GM18870 (cell line): ENCODE results near the gene NUMA1.

Experiments
- ATAC-seq: cut with Tn5 transposase; IDR thresholded peaks from one replicate; pipeline ENCODE4 v1.9.1; 2021; ENCODE audit warnings: moderate library complexity; ENCODE audit not compliant: unreplicated experiment

The NUMA1 gene

DNA sequence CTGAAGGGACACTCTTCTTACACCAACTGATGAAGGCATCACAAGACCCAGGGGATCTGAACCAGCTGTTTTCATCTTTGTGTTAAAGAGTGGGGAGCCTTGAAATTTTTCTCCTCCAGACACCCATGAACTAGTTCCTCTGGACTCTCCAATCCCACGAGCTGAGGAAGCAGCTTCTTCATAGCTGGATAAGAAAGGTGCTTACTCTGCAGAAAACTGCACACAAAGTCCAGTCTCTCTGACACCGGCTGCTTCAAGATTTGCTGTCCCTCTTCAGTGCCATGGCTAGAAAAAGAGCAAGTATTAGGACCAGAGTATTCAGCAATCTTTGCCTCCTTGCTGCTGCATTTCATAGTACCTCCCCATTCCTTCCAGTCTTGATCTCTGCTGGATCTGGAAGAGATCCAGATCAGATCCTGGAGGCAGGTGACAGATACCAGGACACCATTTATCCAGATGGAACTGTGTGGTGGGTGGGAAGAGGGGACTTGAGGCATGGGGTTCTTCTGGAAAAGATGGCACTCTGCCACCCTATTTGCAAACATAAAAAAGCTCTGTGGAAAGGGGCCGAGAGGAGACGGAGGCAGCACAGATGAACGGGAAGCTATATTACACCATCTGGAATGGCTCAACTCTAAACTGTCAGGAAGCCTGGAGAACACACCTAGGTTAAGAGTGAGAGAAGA, 56.1 kb downstream of the NUMA1 start:
- no peak for ATAC-seq

- ATAC-seq, result no peak
Measured at GRCh38 chr11:72023335-72023734, 57.0 kb downstream of the NUMA1 start.

- ATAC-seq, result no peak
Measured at GRCh38 chr11:72018171-72018570, 62.2 kb downstream of the NUMA1 start.

DNA sequence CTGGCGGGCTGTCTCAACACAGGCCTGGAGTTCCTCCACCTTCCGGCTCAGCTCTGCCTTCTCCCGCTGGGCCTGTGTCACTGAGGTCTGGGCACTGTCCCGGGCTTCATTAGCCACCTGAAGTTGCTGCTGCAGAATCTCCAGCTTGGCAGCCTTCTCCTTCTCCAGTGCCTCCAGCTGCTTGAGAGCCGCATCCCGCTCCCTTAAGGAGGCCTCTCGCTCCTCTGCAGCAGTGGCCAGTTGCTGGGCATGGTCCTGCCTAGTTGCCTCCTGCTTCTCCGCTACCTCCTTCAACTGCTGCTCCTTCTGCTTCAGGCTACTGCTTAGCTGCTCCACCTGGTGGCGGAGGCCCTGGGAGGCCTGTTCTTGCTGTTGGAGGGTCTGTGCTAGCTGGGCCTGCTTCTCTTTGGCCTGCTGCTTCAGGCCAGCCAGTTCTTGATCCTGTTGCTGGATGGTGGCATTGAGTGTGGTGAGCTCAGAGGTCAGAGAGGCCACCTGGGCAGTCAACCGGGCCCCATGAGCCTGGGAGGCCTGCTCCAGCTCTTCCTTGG, 64.8 kb downstream of the NUMA1 start:
- ATAC-seq, result no peak

GRCh38 chr11:72014761-72015320, 65.5 kb downstream of the NUMA1 start:
- no peak for ATAC-seq

- no peak for ATAC-seq
Measured at GRCh38 chr11:72013765-72014711, 66.3 kb downstream of the NUMA1 start.

DNA sequence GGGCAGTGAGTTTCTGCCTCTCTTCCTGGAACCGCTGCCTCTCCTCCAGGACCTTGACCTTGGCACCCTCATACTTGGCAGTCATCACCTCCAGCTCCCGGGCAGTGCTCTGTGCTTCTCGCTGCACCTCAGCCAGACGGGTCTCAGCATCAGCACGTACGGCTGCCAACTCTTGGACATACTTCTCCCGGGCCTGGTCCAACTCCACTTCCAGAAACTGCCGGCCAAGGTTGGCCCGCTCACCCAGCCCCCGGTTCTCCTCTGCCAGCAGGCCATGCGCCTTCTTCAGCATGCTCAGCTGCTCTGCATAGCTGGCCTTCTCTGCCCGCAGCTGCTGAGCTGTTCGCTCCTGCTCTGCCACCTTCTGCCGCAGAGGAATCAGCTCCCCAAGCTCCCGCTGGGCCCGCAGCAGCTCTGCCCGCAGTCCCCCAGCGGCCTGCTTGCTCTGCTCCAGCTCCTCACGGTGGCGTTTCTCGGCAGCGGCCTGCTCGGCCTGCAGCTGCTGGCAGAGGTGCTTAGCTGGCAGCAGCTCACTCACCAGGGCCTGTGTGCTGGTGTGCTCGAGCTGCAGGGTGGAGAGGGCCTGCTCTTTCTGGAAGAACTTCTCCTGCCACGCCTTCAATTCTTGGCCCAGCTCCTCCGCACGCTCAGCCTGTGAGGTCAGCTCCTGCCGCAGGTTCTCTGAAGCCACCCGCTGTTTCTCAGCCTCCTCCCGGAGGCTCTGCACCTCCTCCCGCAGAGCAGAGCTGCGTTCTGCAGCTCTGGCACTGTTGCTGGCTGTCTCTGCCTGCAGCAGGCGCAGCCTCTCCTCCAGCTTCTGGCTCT, 67.2 kb downstream of the NUMA1 start:
- ATAC-seq, result no peak

DNA sequence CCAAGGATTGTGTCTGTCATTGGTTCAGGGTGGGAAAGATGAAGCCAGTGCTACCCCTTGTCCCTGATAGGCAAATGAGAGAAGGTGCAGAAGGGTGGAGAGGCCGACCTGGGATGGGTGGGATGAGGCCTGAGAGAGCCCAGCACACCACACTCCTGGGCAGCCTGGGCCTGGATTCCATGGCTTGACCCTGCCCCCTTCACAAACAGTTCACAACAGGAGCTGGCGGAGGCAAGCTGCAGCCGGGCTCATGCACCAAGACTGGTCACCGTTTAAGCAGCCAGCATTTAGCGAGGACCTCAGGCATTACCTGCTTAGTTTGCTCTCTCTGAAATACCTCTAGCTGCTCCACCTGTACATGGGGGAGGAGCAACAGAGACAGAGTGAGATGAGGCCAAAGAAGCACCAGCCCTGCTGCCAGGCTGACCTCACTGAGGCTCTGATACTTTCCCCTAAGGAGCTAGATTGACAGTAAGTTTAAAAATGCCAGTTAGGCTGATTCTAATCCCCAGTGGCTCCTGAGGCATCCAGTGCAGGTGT, 68.2 kb downstream of the NUMA1 start:
- ATAC-seq, result no peak

DNA sequence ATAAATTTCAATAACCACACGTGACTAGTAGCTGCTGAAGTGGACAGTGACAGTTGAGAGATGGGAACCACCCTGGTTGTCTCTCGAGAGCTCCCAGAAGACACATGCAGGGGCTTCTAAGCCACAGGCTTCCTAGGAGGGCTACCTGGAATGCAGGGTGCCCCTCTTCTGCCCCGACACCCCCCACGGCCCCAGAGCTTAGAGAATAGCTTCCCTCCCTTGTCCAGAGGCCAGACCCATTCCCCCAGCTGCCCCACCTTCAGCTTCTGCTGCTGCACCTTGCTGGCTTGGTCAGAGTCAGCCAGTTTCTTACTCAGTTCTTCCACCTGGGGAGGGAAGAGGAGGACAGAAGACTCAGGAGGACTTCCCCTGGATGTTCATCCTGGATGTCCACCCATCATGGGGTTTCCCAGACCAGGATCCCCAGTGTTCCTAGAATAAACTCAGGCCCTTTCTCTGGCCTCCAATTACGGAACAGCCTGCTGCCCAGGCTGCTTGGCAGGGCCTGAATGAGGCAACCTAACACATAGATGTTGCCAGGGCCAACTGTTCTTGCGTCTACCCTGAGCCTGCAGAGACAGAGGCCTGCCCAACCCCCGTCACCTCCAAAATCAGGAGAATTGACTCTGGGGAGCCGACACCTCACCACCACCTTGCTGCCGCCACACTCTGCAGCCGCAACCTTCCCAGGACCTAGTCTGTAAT, 69.7 kb downstream of the NUMA1 start:
- no peak for ATAC-seq

- ATAC-seq, result no peak
Measured at GRCh38 chr11:72009156-72009555, 71.2 kb downstream of the NUMA1 start.

- no peak for ATAC-seq
Measured at GRCh38 chr11:72008728-72009127, 71.6 kb downstream of the NUMA1 start.

DNA sequence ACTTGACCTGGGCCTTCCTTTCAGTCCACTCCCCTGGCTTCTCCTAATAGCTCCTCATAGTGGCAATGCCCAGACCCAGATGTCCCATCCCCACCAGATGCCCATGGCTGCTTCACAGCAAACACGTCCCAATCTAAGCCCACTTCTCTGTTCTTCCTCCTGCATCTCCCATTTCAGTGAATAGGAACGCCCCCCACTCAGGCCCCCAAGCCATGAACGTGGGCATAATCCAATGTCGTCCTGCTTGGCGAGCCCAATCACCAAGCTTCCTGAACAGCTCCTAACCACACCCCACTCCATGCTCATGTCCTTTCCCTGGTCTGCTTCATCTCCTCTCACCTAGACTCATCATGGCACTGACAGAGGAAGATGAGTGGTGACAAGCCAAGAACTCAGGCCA, 72.8 kb downstream of the NUMA1 start:
- ATAC-seq, result no peak

GRCh38 chr11:72007089-72007476, 73.3 kb downstream of the NUMA1 start:
- no peak for ATAC-seq

- no peak for ATAC-seq
Measured at GRCh38 chr11:72006309-72007088, 73.8 kb downstream of the NUMA1 start.

- no peak for ATAC-seq
Measured at GRCh38 chr11:72005347-72006260, 74.7 kb downstream of the NUMA1 start.

DNA sequence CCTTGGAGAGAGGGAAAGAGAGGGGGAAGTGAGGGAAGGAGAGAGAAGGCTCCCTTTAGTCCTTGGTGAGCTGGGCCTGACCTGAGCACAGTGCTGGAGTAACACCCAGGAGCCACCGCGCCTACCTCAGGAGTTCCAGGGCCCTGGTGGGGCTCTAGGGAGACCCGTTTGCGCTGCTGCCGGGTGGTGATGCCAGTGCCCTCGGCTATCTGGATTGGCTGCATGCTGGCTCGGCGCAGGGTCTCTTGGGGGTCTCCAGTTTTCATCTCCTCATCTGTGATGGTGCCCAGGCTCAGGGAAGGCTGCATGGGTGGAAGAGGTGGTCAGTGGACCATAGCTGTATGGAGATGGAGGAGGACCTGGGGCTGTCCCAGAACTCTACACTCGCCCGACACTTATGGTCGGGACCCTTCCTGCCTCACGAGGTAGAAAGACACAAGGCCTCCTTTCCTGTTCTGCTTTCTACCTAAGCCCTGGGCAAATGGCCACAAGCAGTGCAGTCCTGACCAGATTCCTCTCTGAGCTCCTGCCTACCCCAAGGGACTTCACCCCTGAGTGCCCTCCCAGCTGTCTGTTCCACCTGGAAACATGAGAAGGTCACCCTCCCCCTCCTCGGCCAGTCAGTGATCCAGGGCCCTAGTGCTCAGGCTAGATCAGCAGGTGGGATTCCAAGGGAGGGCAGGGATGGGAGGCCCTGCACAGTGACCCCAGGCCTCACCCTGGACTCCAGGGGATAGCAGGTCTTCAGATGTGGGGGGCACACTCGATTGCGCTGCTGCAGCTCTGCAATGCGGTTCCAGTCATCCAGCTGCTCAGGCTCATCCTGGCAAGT, 75.6 kb downstream of the NUMA1 start:
- no peak for ATAC-seq

GRCh38 chr11:72003776-72004171, 76.6 kb downstream of the NUMA1 start:
- ATAC-seq, result no peak
